ENCODE results near the gene HSD17B2.

GRCh38 chr16:81987706-81988105 lies 47.3 kb upstream of the HSD17B2 start:
- TF ChIP-seq OSR1 (CRISPR knock-in tag; IDR thresholded peaks at IDR 0.05) (no peak), ZNF70 (CRISPR knock-in tag; IDR thresholded peaks at IDR 0.05) (no peak), ZFP3 (CRISPR knock-in tag; IDR thresholded peaks at IDR 0.05) (no peak), ARNTL (CRISPR knock-in tag; IDR thresholded peaks at IDR 0.05; ENCODE audit: borderline replicate concordance, low read depth) (no peak), CSDC2 (CRISPR knock-in tag; IDR thresholded peaks at IDR 0.05) (no peak), TOX (CRISPR knock-in tag; IDR thresholded peaks at IDR 0.05; ENCODE audit: borderline replicate concordance) (no peak), CREB5 (CRISPR knock-in tag; IDR thresholded peaks at IDR 0.05; ENCODE audit: low read depth) (no peak), ZNF8 (CRISPR knock-in tag; IDR thresholded peaks at IDR 0.05) (no peak), PATZ1 (CRISPR knock-in tag; IDR thresholded peaks at IDR 0.05; ENCODE audit: borderline replicate concordance) (no peak), POU6F1 (CRISPR knock-in tag; IDR thresholded peaks at IDR 0.05; ENCODE audit: borderline replicate concordance, low read depth) (no peak), GLIS3 (CRISPR knock-in tag; IDR thresholded peaks at IDR 0.05) (no peak), ZC3H10 (CRISPR knock-in tag; IDR thresholded peaks at IDR 0.05) (no peak), BACH2 (CRISPR knock-in tag; IDR thresholded peaks at IDR 0.05; ENCODE audit: borderline replicate concordance) (no peak)
